A673 (cell line): Measurements from ENCODE around the gene MRPS12. TPM values are rescaled to one million over a fixed set of nuclear protein-coding genes. Genes with fewer than 3 reads are reported as not detected.

Experiments used
- BruUV-seq: library from RNA; stranded (reverse); fragments of 400-500 nt; replicated peaks from 2 replicates; lab custom pipeline; 2021; lab: Mats Ljungman, UMichigan
- CTCF ChIA-PET: fragments of 300-600 bp; sonication (Branson Sonifier 250); formaldehyde crosslinking; loops from one replicate; lab custom pipeline; 2022; ENCODE audit warnings: antibody characterized with exemption; lab: Charles Lee
- POLR2A ChIA-PET: fragments of 300-600 bp; sonication (Branson Sonifier 250); formaldehyde crosslinking; loops from one replicate; lab custom pipeline; 2022; ENCODE audit warnings: antibody characterized with exemption; ENCODE audit not compliant: low non-redundant PET; lab: Charles Lee
- DNase-seq: peaks from one replicate; pipeline ENCODE4 v3.0.0-alpha.2; 2015; ENCODE audit warnings: low spot score
- H3K27ac ChIP-seq: fragments of 200-600 bp; sonication (generic); 2 replicates; pipeline ENCODE4 v1.5.1; 2016; ENCODE audit warnings: mixed run types, low read depth, mild to moderate bottlenecking, mixed read lengths, antibody characterized with exemption, low read length; ENCODE audit not compliant: poor library complexity, severe bottlenecking
- H3K27me3 ChIP-seq: fragments of 200-600 bp; sonication (generic); replicated peaks from 2 replicates; pipeline ENCODE4 v1.6.1; 2017; ENCODE audit warnings: mixed run types, low read depth, mild to moderate bottlenecking, mixed read lengths, antibody characterized with exemption, low read length; ENCODE audit not compliant: insufficient read depth, poor library complexity
- H3K36me3 ChIP-seq: fragments of 200-600 bp; sonication (generic); 2 replicates; pipeline ENCODE4 v1.6.1; 2016; ENCODE audit warnings: mixed run types, mild to moderate bottlenecking, mixed read lengths, antibody characterized with exemption, low read length; ENCODE audit not compliant: insufficient read depth, poor library complexity, severe bottlenecking
- H3K4me1 ChIP-seq: fragments of 200-600 bp; sonication (generic); 2 replicates; pipeline ENCODE4 v1.6.1; 2017; ENCODE audit warnings: mixed run types, mild to moderate bottlenecking, mixed read lengths, antibody characterized with exemption, low read length; ENCODE audit not compliant: insufficient read depth, poor library complexity, severe bottlenecking
- H3K4me3 ChIP-seq: fragments of 200-600 bp; sonication (generic); 2 replicates; pipeline ENCODE4 v1.5.1; 2016; ENCODE audit warnings: low read depth, mixed run types, mild to moderate bottlenecking, mixed read lengths, low read length; ENCODE audit not compliant: poor library complexity, severe bottlenecking
- H3K9me3 ChIP-seq: fragments of 200-600 bp; sonication (generic); 2 replicates; pipeline ENCODE4 v1.6.1; 2016; ENCODE audit warnings: mixed run types, low read depth, mild to moderate bottlenecking, mixed read lengths, antibody characterized with exemption, low read length; ENCODE audit not compliant: poor library complexity, severe bottlenecking
- CTCF ChIP-seq: fragments of 300-800, 200-600 bp; sonication (generic); conservative IDR thresholded peaks from 2 replicates; pipeline ENCODE4 v1.5.1; 2017; ENCODE audit warnings: low read depth, mild to moderate bottlenecking, antibody characterized with exemption, low read length, moderate library complexity, mixed read lengths
- EZH2 ChIP-seq: fragments of 200-600 bp; sonication (generic); IDR thresholded peaks from 2 replicates; pipeline ENCODE4 v1.6.1; 2017; ENCODE audit warnings: borderline replicate concordance, low read depth, mild to moderate bottlenecking, mixed read lengths, antibody characterized with exemption, low read length; ENCODE audit not compliant: poor library complexity, severe bottlenecking
- intact Hi-C: fragments of 100-400 bp; cut with micrococcal nuclease; formaldehyde crosslinking; loops from one replicate; pipeline ENCODE4 v1.10.0; 2022; ENCODE audit not compliant: unreplicated experiment
- total RNA-seq: library from RNA; stranded (reverse); gene quantifications from 2 replicates; pipeline ENCODE4 v1.2.3, GENCODE V29; 2021

MRPS12 gene
- total RNA-seq, 1 experiment from 2014 or later: 81.9 TPM

GRCh38 chr19:38904581-38905539, 25.9 kb upstream of the MRPS12 start:
- Histone ChIP-seq H3K36me3 (peaks cover 11% of the 10 kb centered on the region), H3K4me1 (peaks cover 4% of the 10 kb centered on the region), H3K27ac (no peak overlapping the region), H3K4me3 (no peak overlapping the region), H3K27me3 (no peaks in the 10 kb centered on the region), H3K9me3 (no peaks in the 10 kb centered on the region)
- BruUV-seq: no TSS peak
- CTCF ChIA-PET: no interaction called here
- no peak for DNase-seq
- POLR2A ChIA-PET: no interaction called here
- TF ChIP-seq EZH2: no peak
- no peak for TF ChIP-seq CTCF
- intact Hi-C loops: no loop called here

- intact Hi-C loops: no loop called here
- Histone ChIP-seq H3K36me3 (peaks cover 11% of the 10 kb centered on the region), H3K27me3 (no peaks in the 10 kb centered on the region), H3K9me3 (no peaks in the 10 kb centered on the region), H3K4me3 (no peak overlapping the region), H3K27ac (no peak overlapping the region), H3K4me1 (peaks cover 2% of the 10 kb centered on the region)
- TF ChIP-seq CTCF (no peak), EZH2 (no peak)
- POLR2A ChIA-PET: no interaction called here
- no TSS peak for BruUV-seq
- CTCF ChIA-PET: no interaction called here
- DNase-seq: no peak
Measured at GRCh38 chr19:38905620-38906019, 25.1 kb upstream of the MRPS12 start.

GRCh38 chr19:38907227-38907626, 23.5 kb upstream of the MRPS12 start:
- no peaks in the 10 kb centered on the region for H3K27me3 ChIP-seq
- CTCF ChIA-PET: no interaction called here
- no peak for DNase-seq
- no peak for TF ChIP-seq EZH2
- no peak for TF ChIP-seq CTCF
- intact Hi-C loops: no loop called here
- H3K27ac ChIP-seq: no peak overlapping the region
- peaks cover 5% of the 10 kb centered on the region for H3K4me1 ChIP-seq
- POLR2A ChIA-PET: no interaction called here
- H3K36me3 ChIP-seq: peaks cover 11% of the 10 kb centered on the region
- BruUV-seq: no TSS peak
- H3K9me3 ChIP-seq: no peaks in the 10 kb centered on the region
- H3K4me3 ChIP-seq: no peak overlapping the region
